Glomerular visceral epithelial cell (primary cell): ENCODE results near the gene CDCP1.
A peak's percentile ranks its signal among the peaks of the same experiment; 100 is the strongest.

Experiments used
- DNase-seq: peaks from one replicate; pipeline ENCODE4 v3.0.0-alpha.2; 2016; ENCODE audit errors: extremely low spot score

The CDCP1 gene

GRCh38 chr3:45113625-45114050, 32.5 kb downstream of the CDCP1 start:
- DNase-seq, result no peak

GRCh38 chr3:45112939-45113338, 33.2 kb downstream of the CDCP1 start:
- DNase-seq, result no peak

- DNase-seq, result no peak
Measured at GRCh38 chr3:45110509-45110833, 35.7 kb downstream of the CDCP1 start.

GRCh38 chr3:45109771-45110508, 36.2 kb downstream of the CDCP1 start:
- no peak for DNase-seq

- peak; percentile 77 for DNase-seq
Measured at GRCh38 chr3:45106874-45107273, 39.3 kb downstream of the CDCP1 start.

GRCh38 chr3:45105855-45106671, 40.1 kb downstream of the CDCP1 start:
- DNase-seq, result peak; percentile 90

- peak; percentile 26 for DNase-seq
Measured at GRCh38 chr3:45104715-45105711, 41.2 kb downstream of the CDCP1 start.

GRCh38 chr3:45103753-45104714, 42.1 kb downstream of the CDCP1 start:
- no peak for DNase-seq

GRCh38 chr3:45103334-45103733, 42.8 kb downstream of the CDCP1 start:
- DNase-seq, result no peak

GRCh38 chr3:45100981-45101407, 45.2 kb downstream of the CDCP1 start:
- DNase-seq, result peak; percentile 26

GRCh38 chr3:45098310-45098709, 47.9 kb downstream of the CDCP1 start:
- DNase-seq, result no peak

GRCh38 chr3:45097296-45097883, 48.8 kb downstream of the CDCP1 start:
- DNase-seq, result no peak

GRCh38 chr3:45095916-45096526, 50.2 kb downstream of the CDCP1 start:
- DNase-seq, result no peak

- DNase-seq, result no peak
Measured at GRCh38 chr3:45093176-45093575, 53.0 kb downstream of the CDCP1 start.

- peak; percentile 92 for DNase-seq
Measured at GRCh38 chr3:45092132-45093031, 53.8 kb downstream of the CDCP1 start.

GRCh38 chr3:45090855-45091254, 55.3 kb downstream of the CDCP1 start:
- DNase-seq, result no peak

- no peak for DNase-seq
Measured at GRCh38 chr3:45088543-45089358, 57.4 kb downstream of the CDCP1 start.

- DNase-seq, result no peak
Measured at GRCh38 chr3:45087155-45087554, 59.0 kb downstream of the CDCP1 start.
